ENCODE data around the gene EPB41L1.

EPB41L1 gene

DNA sequence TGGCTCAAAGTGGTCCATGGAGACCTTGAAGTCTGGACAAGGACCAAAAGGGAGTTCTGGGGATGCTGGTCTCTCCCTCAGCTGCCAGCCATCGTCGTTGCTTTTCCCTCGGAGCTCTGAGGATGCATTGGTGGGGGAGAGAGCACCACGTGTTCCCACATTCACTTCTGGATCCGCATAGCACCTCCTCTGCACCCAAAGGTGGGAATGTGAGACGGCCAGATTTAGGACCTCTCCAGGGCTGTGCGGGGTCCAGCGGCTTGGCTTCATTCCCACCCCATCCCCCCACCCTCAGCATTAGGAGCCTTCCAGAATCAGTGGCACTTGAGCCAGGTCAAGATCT is 1.1 kb downstream of the EPB41L1 start:
- no peak for DNase-seq (ENCODE audit: low read depth, low spot score)

DNA sequence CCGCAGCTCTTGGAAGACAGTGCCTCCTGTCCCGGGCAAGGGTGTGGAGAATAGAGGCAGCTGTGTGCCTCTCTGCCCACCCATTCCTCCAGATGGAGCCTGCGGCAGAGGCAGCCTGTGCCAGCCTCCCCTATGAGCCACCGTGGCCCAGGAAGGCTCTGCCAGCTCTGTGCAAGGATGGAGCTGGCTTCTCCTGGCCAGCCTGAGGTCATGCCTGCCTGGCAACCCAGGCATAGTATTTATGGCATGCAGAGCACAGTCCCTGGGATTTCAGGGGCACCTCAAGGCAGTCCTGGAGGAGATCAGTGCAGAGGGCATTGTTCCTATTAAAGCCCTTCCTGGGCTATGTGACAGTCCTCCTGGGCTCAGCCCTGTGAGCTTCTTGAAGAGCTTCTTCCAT is 1.5 kb downstream of the EPB41L1 start:
- no peak for DNase-seq (ENCODE audit: low read depth, low spot score)

GRCh38 chr20:36157610-36158009 is 3.1 kb downstream of the EPB41L1 start:
- DNase-seq (ENCODE audit: low read depth, low spot score), result no peak

DNA sequence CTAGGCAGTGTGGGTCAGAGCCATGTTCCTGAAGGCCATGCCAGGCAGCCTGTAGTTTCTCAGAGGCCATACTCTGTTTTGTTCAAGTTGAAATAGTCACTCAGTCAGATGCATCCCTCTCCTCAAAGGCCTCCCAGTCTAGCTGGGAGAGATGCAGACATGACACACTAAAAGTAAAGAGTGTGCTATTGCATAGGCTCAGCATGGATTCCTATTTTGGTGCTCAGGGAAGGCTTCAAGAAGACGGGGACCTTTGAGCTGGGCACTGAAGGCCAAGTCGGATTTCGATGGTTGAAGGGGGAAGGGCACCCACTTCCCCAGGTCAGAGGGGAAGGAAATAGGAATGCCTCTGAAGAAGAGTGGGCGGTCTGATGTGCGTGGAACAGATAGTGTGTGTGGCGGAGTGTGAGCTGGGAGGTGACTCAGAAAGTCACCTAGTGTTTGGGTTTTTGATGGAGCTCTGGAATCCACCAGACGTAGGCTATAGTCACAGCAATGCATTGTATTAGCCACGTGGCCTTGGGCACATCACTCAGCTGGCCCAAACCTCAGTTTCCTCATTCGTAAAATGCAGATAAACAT is 3.7 kb downstream of the EPB41L1 start:
- DNase-seq (ENCODE audit: low read depth, low spot score), result no peak

- no peak for DNase-seq (ENCODE audit: low read depth, low spot score)
Measured at GRCh38 chr20:36159833-36160232, 5.3 kb downstream of the EPB41L1 start.

DNA sequence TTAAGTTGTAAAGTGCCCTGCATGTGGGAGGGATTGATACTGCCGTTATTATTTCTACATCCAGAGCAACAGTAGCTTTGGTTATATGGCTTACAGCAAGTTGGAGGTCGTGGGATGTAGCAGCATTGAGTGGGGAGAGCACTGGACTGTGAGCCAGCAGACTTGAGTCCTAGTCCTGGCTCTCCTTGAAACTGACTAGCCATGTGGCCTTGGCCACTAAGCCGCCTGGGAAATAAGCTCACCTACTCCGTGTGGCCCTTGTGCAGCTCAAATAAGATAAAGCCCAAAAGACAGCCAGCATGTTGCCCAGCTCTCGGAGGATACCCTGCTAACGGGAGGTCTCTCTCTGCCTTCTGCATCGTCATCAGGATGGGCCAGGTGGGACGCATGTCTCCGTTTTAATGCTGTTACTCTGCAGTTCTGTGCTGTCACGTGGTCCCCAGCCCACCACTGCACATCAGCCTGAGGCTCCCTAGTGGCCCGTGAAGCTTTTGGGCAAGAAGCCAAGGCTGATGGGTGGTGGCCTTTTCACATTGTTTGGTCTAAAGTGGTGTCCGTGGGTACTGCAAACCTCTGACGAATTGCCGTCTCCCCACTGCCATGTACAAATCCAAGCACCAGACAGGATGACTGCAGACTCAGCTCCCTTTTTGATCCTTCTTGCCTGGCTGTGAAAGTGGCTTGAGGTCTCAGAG is 7.9 kb downstream of the EPB41L1 start:
- no peak for DNase-seq (ENCODE audit: low read depth, low spot score)

DNA sequence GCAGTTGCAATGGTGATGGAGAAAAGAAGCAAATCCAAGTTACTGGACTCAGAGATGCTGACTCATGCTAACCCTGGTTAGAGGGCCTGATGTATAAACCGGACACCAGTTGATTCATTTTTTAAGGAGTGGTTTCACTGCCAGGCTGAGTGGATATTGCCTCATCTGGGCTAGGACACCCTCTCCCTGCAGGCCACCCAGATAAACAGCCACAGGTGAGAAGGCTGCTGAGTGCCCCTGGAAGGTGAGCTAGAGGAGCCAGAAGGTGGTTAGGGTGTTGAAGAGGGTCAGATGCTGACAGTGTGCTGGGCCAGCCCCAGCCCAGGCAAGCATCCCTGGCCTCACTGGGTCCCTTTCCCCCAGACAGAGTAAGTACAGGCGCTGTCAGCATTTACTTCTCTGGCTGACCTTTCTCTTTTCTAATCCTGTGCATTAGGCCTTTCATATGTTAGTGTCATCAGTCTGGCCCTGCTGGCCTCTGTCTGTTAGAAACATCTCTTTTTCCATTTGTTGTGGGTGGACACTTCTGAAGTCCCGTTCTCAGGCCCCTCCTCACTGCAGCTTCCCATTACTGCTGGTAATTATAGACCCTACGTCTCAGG is 13.5 kb downstream of the EPB41L1 start:
- no peak for DNase-seq (ENCODE audit: low read depth, low spot score)

DNA sequence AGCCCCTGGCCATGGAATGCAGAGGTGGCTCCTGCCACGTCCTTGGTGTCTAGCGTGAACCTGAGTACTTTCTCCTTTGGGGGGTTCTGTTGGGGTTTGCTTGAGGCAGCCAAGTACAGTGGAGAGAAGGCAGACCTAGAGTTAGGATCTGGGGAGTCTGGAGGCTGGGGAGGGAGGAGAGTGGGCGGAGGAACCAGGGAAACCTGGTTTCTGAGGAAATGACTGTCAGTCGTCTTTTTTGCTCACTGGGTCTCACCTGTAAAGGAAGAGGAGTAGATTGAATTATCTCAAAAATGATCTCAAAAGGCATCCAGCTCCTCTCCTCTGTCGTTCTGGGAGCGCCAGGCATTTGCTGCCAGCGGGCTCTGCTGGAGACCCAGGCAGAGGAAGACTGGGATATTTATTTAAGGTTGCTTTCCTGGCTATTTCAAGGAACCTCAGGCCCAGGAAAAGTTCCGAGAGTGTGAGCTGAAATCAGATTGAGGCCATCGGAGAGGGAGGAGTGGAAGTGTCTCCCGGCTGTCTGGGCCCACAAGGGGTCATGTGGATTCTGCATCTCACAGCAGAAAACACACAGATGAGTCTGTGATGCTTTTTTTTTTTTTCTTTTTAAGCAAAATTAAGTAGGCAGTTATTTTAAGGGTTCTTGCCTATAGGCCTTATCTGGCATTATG is 16.1 kb downstream of the EPB41L1 start:
- no peak for DNase-seq (ENCODE audit: low read depth, low spot score)

DNA sequence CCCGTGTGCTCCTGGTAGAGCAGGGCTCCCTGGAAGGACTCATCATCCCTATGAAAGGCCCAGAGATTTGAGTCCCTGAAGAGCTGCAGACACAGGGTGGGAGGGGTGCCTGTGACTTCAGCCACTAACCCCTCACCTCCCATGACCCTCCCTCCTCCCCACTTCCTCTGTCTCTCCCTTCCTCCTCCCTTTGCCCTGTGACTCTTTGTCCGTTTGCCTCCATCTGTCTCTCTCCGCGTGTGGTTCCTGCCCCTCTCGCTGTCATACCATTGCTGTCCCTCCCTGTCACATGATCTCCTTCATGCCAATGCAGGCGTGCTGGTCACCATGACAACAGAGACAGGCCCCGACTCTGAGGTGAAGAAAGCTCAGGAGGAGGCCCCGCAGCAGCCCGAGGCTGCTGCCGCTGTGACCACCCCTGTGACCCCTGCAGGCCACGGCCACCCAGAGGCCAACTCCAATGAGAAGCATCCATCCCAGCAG is 19.0 kb downstream of the EPB41L1 start:
- DNase-seq (ENCODE audit: low read depth, low spot score), result peak; percentile 86

- DNase-seq (ENCODE audit: low read depth, low spot score), result no peak
Measured at GRCh38 chr20:36175016-36175415, 20.5 kb downstream of the EPB41L1 start.

DNA sequence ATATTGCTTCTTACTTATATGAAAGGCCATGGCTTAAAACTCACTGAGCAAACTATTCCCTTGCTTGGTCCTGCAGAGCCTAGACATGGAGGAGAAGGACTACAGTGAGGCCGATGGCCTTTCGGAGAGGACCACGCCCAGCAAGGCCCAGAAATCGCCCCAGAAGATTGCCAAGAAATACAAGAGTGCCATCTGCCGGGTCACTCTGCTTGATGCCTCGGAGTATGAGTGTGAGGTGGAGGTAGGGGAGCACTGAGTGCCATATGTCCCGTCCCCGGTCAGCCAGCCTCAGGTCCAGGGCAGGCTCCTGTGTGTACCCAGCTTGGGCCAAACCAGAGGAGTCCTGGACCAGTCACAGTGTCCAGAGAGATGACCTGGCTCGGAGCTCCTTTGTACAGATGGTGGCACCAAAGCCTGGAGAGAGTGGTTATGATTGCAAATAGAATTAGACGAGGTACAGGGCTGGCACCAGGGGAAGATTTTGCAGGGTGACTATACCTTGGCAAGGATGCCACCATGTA is 21.0 kb downstream of the EPB41L1 start:
- DNase-seq (ENCODE audit: low read depth, low spot score), result no peak

- no peak for DNase-seq (ENCODE audit: low read depth, low spot score)
Measured at GRCh38 chr20:36177716-36178115, 23.2 kb downstream of the EPB41L1 start.

DNA sequence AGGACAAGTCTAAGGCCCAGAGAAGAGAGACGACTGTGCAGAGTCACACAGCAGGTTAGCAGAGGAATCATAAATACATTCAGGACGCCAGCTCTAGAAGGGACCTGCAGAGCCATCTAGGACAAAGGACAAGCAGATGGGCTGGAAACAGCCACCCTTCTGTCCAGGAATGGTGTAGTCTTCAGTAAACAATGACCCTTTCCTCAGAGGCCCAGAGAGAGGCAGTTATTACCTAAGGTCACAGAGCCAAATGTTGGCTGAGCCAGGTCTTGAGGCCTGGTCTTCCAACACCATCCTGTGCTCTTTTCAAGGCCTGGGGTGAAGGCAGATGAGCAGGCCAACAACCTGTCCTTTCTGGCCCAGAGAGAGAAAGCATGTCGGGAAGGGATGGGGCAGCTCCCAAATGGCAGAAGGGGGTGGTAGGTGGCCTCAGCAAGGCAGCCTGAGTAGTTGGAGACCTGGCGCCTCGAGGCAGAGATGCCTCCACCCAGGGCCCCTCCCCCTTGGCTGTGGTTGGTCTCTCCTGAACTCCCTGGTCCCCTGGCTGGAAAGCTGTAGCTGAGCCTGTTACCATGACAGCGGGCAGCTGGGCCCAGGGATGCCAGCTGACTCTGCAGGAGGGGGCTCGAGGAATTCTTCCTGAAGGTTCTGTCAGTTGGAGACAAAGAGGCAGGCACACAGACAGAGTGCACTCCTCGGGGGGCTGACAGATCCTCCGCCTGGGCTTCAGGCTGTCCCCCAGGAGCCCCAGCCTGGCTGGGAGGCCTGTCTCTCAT is 24.8 kb downstream of the EPB41L1 start:
- peak; percentile 80 for DNase-seq (ENCODE audit: low read depth, low spot score)

- DNase-seq (ENCODE audit: low read depth, low spot score), result no peak
Measured at GRCh38 chr20:36180323-36180722, 25.8 kb downstream of the EPB41L1 start.

DNA sequence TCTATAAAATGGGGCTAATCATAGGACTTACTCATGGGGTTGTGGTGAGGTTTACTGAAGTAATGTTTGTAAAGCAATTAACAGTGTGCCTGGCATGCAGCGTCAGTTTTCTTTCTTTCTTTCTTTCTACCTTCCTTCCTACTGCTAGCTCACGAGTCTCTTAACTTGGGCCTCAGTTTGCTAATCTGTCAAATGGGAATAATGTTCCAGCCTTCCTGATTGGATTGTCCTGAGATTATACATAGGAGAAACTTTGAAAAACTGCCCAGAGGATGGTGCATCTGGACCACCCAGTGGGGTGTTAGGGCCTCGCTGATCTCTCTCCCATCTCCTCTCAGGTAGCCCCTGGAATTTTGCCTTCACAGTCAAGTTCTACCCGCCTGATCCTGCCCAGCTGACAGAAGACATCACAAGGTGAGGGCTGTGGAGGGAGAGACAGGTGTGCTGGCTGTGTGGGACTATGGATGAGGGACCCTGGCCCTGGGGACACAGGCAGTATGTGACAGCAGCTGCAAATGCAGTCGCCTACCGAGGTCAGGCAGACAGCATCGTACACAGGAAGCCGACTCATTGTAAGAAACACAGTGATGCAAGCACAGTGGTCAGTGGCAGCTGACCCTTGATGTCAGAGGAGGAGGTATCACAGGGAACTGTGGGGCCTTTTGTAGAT is 27.5 kb downstream of the EPB41L1 start:
- DNase-seq (ENCODE audit: low read depth, low spot score), result no peak

DNA sequence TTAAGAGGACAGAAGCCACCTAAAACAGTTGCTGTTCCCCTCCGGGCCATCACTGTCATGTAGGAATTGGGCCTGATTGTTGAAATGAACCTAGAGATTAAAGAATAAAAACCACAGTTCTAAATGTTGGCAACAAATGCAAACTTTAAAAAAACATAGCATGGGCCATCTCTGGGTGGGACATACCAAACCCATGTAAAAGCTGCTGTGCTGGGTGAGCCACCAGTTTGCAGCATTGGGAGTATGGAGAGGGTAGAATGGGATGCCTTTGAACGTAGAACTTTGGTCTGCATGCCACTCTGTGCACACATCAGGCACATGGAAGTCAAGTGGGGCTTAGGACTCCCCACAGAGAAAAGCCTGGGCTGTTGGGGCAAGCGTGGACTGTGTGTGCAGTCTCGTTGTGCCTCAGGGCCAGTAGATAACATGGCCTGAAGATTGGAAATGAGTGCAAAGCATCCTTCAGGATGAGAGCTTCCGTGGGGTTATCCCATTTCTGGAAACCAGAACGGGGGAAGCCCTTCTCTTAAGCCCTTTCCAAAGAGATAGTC is 28.1 kb downstream of the EPB41L1 start:
- DNase-seq (ENCODE audit: low read depth, low spot score), result no peak

DNA sequence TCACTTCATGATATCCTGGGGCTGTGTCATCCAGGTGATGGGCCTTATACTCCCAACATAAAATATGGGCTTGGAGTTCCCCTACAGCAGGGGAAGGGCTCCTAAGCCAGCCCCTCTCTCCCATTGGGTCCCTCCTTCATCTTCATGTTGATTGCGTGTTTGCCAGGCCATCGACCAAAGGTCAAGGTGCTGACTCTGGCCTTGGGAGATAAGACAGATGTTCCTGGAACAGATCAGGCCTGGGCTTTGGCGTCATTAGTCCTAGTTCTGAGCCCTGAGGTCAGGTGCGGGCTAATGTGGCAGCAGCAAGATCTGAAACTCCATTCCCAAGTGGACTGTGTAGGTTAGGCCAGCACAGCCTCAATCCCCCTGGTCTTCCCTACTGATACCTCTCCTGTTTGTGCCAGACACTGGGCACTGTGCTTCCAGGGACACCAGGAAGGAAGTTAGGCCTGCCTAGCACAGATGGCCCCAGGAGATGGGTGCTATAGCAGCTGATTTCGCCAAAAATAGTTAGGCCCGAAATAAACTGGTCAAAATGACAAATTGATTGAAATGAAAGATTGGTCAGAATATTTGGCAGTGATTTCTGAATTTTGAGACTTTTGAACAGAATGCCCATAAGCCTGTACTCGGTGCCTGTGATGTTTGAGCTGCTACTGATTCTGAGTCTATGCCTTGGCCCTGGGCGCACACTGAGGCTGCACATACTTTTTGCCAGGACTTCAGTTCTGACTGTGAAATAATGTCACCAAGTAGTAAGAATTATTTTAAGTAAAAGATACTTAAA is 28.8 kb downstream of the EPB41L1 start:
- DNase-seq (ENCODE audit: low read depth, low spot score), result no peak

GRCh38 chr20:36184816-36185776 is 30.6 kb downstream of the EPB41L1 start:
- DNase-seq (ENCODE audit: low read depth, low spot score), result no peak
